Psoas muscle (tissue), 8 donors: ENCODE measurements around the gene SIT1. TPM values are rescaled to one million over a fixed set of nuclear protein-coding genes. Genes with fewer than 3 reads are reported as not detected.

Experiments used
- ATAC-seq, 4 donors: fragments of 200-7000 bp; cut with Tn5 transposase; one replicate each; pipeline ENCODE4 v1.9.1; 2020; ENCODE audit warnings: moderate library complexity in 3 of 4, mild to moderate bottlenecking in 2 of 4
- DNase-seq, 2 donors: peaks; one replicate each; pipeline ENCODE4 v3.0.0-alpha.2; 2020
- H3K27ac ChIP-seq: fragments of 200-600 bp; one replicate; pipeline ENCODE4 v1.8.0; 2022
- H3K27me3 ChIP-seq, 3 donors: fragments of 200-600 bp in 1 of 3; one replicate each; pipeline versions ENCODE4 v1.6.1 to v1.8.0; 2013 to 2022; ENCODE audit warnings: low read length in 2 of 3, mild to moderate bottlenecking in 2 of 3, moderate library complexity in 1 of 3; ENCODE audit not compliant: insufficient read depth in 3 of 3
- H3K36me3 ChIP-seq, 2 donors: fragments of 200-600 bp in 1 of 2; one replicate each; pipeline versions ENCODE4 v1.6.1 to v1.8.0; 2013 to 2022; ENCODE audit warnings: low read depth in 1 of 2, mild to moderate bottlenecking in 1 of 2, moderate library complexity in 1 of 2; ENCODE audit not compliant: insufficient read depth in 1 of 2
- H3K4me1 ChIP-seq: fragments of 200-600 bp; one replicate; pipeline ENCODE4 v1.8.0; 2022
- H3K4me3 ChIP-seq: fragments of 200-600 bp; one replicate; pipeline ENCODE4 v1.8.0; 2022; ENCODE audit warnings: mild to moderate bottlenecking
- H3K9me3 ChIP-seq: fragments of 200-600 bp; one replicate; pipeline ENCODE4 v1.8.0; 2022
- WGBS, 3 donors: extraction: QIAGEN DNeasy Blood & Tissue Kit; methylation state at CpG; one replicate each; pipeline versions ENCODE4 v1.1.6 to v1.1.7; 2013; 5-methylcytosine and 5-hydroxymethylcytosine counted together
- intact Hi-C, 2 donors: fragments of 100-400 bp; cut with DNase I; formaldehyde crosslinking; loops; one replicate each; pipeline versions ENCODE4 v1.11.0 to v1.14.2; 2022
- polyA plus RNA-seq, 3 donors: library from polyadenylated mRNA; stranded (reverse); fragments of 200-250 nt; gene quantifications; one replicate each; pipeline ENCODE4 v1.2.3, GENCODE V29; 2013
- total RNA-seq, 4 donors: library from RNA; stranded (reverse); fragmentation: NEBNext Ultra II Directional in 2 of 4; extraction: Animal tissue kit (Norgen Biotek cat#: 25700) in 2 of 4; gene quantifications; one replicate each; pipeline versions ENCODE4 v1.2.1 to v1.2.4, GENCODE V29; 2021 to 2023
- TF ChIP-seq, protein P1 (sequence below): fragments of 200-600 bp; IDR thresholded peaks from one replicate; pipeline ENCODE4 v1.8.0; 2022; ENCODE audit warnings: antibody characterized with exemption
- donor health status: healthy with polysubstance abuse.
- donor health status: DM: no; HTN: no; CAD: no; lungs with moderate emphysema.
- donor health status: Bipolar disorder and iron deficiency.
- donor health status: healthy.
- donor health status: DM: yes; HTN: yes; CAD: no.
- donor health status: DM: no; HTN: no; CAD: no.
- donor health status: DM: no; HTN: no; CAD: no.
- donor health status: DM: yes; HTN: yes; CAD: no.

SIT1 gene
- total and polyA plus RNA-seq, 7 donors = 0.08 to 0.34 (median 0.24) TPM; not detected in 1

DNA sequence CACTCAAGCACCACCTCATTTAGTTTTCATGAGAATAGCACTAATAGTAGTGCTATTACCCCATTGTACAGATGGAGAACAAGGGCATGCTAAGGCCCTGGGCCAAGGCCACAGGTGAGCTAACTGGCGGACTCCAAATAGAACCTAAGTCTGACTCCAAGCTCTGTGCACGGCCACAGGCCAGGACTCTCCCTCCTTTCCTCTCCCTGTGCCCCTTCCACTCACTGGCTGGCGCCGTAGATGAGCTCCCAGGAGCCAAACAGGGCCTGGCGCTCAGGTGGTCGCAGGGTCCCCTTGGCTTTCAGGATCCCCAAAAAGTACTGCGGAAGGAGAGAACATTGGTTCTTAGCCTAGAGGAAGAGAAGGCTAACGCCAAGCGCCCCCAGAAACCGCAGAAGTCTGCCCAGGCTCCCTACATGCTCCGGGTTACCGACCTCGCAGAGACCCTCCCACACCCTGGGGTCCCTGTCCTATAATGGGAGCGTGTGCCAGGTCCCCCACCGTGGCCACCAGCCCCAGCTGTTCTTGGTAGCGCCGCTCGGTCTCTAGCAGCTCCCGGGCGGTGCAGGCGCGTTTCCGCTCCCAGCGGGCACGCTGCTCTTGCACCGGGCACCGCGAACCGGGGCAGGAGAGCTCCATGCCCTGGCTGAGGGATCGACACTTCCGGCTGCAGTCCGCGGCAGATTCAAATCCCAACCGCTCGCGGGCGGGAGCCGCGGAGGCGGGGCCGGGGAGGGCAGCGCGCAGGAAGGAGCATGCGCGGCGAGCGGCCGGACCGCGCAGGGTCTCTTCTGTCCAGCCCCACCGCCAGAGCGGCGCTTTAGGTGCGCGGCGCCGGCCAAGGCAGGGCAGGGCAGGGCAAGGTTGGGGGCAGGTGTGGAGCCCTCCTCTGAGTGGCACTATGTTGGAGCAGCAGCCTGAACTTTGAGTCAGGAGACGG is 14.1 kb upstream of the SIT1 start, which contains the start of gene ARHGEF39:
TSS of gene ARHGEF39 (minus strand) at position 665 of the 940 bp plus-strand sequence. CDS start at position 639, 26 bp downstream.
- 3 to 8% (median 5%) methylated on average over 51 to 58 of the region's 58 CpGs for WGBS, 3 donors
- DNase-seq = peak; percentile 85 to 89
- Histone ChIP-seq H3K27me3 (no peaks in the 10 kb centered on the region), H3K9me3 (no peaks in the 10 kb centered on the region), H3K27ac (peak within 1 kb of the TSS; percentile 61), H3K36me3 (peaks cover 0 to 16% of the 10 kb centered on the region in 2 donors), H3K4me3 (peak within 1 kb of the TSS; percentile 67), H3K4me1 (peaks cover 24% of the 10 kb centered on the region)
- ATAC-seq = peak; percentile 82 to 88 (median 86)
- TF ChIP-seq, protein P1, sequence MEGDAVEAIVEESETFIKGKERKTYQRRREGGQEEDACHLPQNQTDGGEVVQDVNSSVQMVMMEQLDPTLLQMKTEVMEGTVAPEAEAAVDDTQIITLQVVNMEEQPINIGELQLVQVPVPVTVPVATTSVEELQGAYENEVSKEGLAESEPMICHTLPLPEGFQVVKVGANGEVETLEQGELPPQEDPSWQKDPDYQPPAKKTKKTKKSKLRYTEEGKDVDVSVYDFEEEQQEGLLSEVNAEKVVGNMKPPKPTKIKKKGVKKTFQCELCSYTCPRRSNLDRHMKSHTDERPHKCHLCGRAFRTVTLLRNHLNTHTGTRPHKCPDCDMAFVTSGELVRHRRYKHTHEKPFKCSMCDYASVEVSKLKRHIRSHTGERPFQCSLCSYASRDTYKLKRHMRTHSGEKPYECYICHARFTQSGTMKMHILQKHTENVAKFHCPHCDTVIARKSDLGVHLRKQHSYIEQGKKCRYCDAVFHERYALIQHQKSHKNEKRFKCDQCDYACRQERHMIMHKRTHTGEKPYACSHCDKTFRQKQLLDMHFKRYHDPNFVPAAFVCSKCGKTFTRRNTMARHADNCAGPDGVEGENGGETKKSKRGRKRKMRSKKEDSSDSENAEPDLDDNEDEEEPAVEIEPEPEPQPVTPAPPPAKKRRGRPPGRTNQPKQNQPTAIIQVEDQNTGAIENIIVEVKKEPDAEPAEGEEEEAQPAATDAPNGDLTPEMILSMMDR = no peak
- intact Hi-C loops = loop anchor here (5.0 kb wide), 1 partner anchor 32 kb away; no protein-coding TSS in a partner anchor

DNA sequence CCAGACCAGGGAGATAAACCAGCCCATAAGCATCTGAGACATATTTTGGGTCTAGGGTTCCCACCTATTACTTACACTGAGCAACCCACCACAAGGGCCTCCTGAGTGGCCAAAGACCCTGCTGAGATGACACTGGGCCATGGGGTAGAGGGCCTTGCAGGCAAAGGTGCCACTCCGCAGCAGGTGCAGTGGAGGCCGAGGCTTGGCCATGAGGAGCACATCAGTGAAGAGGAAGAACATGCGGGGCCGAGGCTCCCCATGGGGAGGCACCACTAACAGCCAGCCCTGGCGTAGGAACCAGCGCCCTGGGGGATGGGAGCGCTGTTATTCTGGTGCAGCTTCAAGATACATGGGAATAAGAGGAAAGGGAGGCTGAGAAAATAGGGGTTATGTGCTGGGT is 11.7 kb upstream of the SIT1 start:
- DNase-seq = no peak
- no peak for ATAC-seq
- peaks cover 34% of the 10 kb centered on the region for H3K4me1 ChIP-seq
- H3K27me3 ChIP-seq = no peaks in the 10 kb centered on the region
- intact Hi-C loops = loop anchor here (2.0 to 5.0 kb wide), 2 partner anchors 22 to 35 kb away; no protein-coding TSS in a partner anchor
- H3K4me3 ChIP-seq = no peak overlapping the region
- WGBS, 3 donors = 89 to 91% (median 91%) methylated on average over 7 of the region's 7 CpGs
- H3K27ac ChIP-seq = peak overlapping the region; percentile 100
- no peaks in the 10 kb centered on the region for H3K9me3 ChIP-seq
- H3K36me3 ChIP-seq = peaks cover 0 to 18% of the 10 kb centered on the region in 2 donors
- TF ChIP-seq, protein P1 = no peak

DNA sequence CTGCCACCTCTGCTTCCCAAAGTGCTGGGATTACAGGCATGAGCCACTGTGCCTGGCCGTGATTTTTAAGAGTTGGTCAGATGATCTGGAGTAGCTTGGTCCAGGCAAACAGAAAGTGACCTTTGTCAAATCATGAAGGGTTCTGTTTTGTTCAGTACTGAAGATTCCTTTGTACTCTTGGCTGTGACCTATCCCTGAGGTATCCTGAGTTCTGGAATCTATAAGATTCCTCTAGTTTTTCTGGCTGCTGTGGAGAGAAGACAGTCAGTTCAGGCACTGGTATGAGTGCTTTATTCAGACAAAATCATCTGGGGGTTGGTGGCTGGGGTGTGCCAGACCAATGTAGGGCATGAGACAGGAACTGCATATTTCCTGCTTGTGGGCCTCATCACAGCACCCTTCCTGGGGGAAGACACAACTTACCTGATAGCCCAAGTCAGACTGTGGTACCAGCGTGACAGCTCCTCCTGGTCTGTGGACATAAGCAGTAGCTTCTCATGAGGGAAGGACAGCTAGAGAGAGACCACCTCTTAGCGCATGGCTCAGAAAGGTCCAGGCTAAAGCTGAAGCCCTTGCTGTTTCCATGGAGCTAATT is 11.1 kb upstream of the SIT1 start:
- WGBS, 3 donors = 65 to 73% (median 71%) methylated on average over 3 of the region's 3 CpGs

DNA sequence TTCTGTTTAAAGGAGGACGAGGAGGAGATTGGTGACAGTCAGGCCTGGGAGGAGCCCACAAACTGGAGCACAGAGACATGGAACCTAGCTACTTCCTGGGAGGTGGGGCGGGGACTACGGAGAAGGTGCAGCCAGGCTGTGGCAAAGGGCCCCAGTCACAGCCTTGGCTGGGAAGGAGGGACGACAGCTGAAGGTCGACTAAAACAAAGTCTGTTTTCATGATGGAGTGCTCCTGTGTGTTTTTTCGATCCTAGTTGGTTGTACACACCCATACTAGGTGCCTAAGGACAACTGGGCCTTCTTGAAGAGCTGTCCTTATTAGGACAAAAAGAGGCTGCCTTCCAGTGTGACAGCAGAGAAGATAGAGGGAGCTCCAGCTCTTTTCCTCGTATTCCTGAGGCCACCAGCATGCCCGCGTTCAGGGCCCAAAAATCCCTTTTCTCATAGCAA is 10.3 kb upstream of the SIT1 start:
- intact Hi-C loops = loop anchor here (5.0 kb wide), 1 partner anchor 36 kb away; no protein-coding TSS in a partner anchor
- 34 to 46% (median 36%) methylated on average over 9 of the region's 9 CpGs for WGBS, 3 donors
- peak overlapping the region; percentile 100 for H3K27ac ChIP-seq
- H3K4me3 ChIP-seq = no peak overlapping the region
- ATAC-seq (no peak), DNase-seq (no peak)
- no peaks in the 10 kb centered on the region for H3K9me3 ChIP-seq
- TF ChIP-seq, protein P1 = peak; percentile 50
- H3K36me3 ChIP-seq = peaks cover 0 to 18% of the 10 kb centered on the region in 2 donors
- H3K4me1 ChIP-seq = peaks cover 34% of the 10 kb centered on the region
- H3K27me3 ChIP-seq = no peaks in the 10 kb centered on the region

More for the DNA sequence above, 11.1 kb upstream of the SIT1 start:
- Histone ChIP-seq H3K27me3 (no peaks in the 10 kb centered on the region), H3K27ac (peak overlapping the region; percentile 100), H3K36me3 (peaks cover 0 to 18% of the 10 kb centered on the region in 2 donors), H3K4me3 (no peak overlapping the region), H3K9me3 (no peaks in the 10 kb centered on the region), H3K4me1 (peaks cover 34% of the 10 kb centered on the region)
- no peak for DNase-seq
- intact Hi-C loops = loop anchor here (2.0 to 5.0 kb wide), 2 partner anchors 23 to 35 kb away; no protein-coding TSS in a partner anchor
- TF ChIP-seq, protein P1 = no peak
- ATAC-seq = no peak
